CD4-positive, alpha-beta T cell treated with Interleukin-17A for 1 hour (primary cell): ENCODE results near the gene CST4.
"Not testable (repeated sequence)": the region's sequence is repeated elsewhere in the genome, so short reads cannot be mapped to it uniquely, and the experiment has no call there.

Experiments used
- DNase-seq: peaks from one replicate; pipeline ENCODE4 v3.0.0-alpha.2; 2020

Gene CST4, protein sequence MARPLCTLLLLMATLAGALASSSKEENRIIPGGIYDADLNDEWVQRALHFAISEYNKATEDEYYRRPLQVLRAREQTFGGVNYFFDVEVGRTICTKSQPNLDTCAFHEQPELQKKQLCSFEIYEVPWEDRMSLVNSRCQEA

DNA sequence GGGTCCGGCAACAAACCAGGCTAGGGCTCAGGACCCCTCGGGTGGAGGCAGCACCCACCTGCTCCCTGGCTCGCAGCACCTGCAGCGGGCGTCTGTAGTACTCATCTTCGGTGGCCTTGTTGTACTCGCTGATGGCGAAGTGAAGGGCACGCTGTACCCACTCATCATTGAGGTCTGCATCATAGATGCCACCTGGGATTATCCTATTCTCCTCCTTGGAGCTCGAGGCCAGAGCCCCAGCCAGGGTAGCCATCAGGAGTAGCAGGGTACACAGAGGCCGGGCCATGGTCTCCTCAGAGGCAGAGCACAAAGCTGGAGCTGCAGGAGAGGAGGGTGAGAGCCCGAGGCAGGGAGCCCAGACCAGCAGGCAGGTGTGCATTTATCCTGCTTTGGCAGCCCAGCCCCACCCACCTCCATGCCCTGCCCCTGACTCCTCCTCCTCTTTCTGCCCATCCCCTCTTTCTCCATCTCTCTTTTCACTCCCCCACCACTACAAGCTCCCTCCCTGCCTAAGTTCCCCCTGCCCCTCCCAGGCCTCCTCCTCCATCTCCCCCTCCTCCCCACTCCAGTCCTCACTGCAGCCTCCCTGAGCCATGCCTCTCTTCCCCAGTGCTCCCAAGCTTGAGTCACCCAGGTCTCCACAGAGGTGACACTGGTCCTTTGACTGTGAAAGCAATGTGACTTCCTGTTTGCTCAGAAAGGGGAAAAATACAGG lies at the start of gene CST4:
Gene CST4, minus strand, starts transcription at position 355 of the 715 bp plus-strand sequence. Its CDS starts 69 bp downstream, at position 286.
- DNase-seq = not testable (repeated sequence)

- not testable (repeated sequence) for DNase-seq
Observed at GRCh38 chr20:23735391-23735790, 46.6 kb upstream of the CST4 start.

DNA sequence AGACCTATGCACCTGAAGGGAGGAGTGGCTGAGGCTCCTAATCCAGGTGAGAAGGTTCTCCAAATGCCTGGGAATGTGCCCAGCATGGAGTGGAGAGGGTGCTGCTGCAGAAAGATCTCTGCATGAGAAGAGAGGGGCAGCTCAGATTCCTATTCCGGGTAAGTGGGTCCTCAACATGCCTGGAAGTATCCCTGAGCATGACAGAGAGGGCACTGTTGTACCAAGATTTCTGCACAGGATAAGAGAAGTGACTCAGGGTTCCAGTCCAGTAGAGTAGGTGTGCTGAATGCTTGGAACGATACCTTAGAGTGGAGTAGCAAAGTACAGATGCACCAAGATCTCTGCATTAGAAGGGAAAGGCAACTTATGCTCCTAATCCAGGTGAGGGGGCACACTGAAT lies 46.1 kb upstream of the CST4 start:
- not testable (repeated sequence) for DNase-seq

DNA sequence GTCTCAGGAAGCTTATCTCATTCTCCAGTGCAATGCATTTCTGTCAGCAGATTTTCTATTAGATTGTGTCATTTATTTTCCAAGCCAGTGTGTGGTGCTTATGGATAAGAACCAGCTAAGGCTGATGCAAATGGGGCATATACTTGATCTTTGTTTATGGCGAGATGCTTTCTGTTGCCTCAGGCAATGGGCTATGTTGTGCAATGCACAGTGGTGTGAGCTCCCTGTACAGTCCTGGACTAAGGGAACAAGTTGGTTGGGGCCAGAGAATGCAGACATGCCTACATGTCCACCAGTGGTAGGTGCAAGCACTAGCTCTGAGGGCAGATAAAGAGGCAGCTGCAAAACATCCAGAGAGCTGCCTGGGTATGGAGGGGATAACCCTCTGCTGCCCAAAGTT lies 45.6 kb upstream of the CST4 start:
- DNase-seq = not testable (repeated sequence)

DNA sequence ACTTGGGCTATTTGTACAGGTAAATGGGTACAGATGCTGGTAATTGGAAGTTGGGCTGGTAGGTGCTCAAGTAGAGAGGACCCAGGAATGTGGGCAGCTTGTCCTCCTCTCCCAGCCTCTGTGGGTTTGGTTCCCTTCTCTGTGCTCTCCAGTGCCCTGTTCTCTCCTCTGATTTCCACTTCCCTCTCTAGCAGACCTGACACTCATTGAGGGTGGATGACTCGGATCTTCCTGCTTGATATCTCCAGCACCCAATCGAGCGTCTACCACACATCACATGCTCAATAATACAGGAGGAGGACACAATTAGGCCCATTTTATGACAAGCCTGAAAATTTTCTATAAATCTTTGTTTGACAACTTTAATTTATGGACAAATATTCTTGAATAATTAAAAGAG lies 38.2 kb upstream of the CST4 start:
- no peak for DNase-seq

DNA sequence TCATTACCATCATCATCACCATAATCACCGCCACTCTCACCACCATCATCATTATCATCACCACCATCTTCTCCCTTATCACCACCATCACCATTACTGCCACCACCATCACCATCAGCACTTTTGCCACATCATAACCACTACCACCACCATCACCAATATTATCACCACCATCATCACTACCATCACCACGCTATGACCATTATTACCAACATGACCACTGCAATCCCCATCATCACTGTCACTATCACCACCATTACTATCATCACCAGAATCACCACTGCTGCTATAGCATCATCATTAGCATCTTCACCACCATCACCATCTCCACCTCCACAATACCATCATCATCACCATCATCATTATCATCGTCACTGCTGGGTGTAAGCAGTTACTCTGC lies 36.3 kb upstream of the CST4 start:
- no peak for DNase-seq

- DNase-seq = peak; percentile 5
Observed at GRCh38 chr20:23723659-23724307, 34.9 kb upstream of the CST4 start.

- DNase-seq = not testable (repeated sequence)
Observed at GRCh38 chr20:23722851-23723250, 34.0 kb upstream of the CST4 start.

DNA sequence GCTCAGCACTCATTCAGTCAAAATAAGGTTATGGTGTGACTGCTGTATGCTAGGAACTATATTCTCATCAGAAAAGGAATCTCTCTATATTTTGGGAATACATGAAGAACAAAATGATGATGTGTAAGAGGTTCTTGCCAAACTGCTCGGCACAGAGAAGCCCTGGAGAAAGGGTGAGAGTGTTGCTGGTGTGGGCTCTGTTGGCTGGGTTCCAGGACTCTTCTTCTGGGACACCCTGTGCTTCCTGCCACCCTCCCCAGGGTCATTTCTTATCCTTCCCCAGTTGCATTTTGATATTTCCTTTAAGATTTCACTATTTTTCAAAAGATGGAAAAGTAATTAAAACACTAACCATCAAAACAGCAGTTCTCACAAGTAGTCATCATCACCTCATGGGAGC lies 33.1 kb upstream of the CST4 start:
- no peak for DNase-seq

- not testable (repeated sequence) for DNase-seq
Observed at GRCh38 chr20:23719351-23719750, 30.5 kb upstream of the CST4 start.

DNA sequence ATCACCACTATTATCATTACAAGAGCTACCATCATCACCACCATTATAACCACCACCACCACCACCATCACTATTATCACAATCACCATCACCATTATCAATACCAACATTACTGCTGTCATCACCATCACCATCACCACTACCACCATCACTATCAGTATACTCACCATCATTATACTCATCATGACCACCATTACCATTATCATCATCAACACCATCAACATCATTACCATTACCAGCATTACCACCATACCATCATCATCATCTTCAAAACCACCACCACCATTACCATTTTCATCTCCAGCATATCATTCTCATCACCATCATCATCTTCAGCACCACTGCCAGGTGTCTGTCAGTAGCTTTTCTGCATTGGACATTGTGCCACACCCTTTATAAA lies 22.9 kb upstream of the CST4 start:
- not testable (repeated sequence) for DNase-seq

GRCh38 chr20:23710771-23711170 lies 21.9 kb upstream of the CST4 start:
- DNase-seq = no peak

- DNase-seq = no peak
Observed at GRCh38 chr20:23705895-23706294, 17.1 kb upstream of the CST4 start.

DNA sequence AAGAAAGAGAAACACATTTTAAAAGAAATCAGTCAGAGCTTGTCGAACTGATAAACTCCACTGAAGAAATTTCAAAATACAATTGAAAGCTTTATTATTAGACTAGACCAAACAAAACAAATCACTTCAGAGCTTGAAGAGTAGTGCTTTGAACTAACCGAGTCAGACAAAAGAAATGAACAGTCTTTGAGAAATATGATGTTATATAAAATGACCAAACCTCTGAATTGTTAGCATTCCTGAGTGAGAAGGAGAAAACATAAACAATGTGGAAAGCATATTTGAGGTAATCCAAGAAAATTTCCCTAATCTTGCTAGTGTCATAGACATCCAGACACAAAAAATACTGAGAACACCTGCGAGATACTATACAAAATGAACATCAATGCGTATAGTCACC lies 13.2 kb upstream of the CST4 start:
- DNase-seq = no peak

GRCh38 chr20:23700931-23701330 lies 12.1 kb upstream of the CST4 start:
- DNase-seq = no peak

DNA sequence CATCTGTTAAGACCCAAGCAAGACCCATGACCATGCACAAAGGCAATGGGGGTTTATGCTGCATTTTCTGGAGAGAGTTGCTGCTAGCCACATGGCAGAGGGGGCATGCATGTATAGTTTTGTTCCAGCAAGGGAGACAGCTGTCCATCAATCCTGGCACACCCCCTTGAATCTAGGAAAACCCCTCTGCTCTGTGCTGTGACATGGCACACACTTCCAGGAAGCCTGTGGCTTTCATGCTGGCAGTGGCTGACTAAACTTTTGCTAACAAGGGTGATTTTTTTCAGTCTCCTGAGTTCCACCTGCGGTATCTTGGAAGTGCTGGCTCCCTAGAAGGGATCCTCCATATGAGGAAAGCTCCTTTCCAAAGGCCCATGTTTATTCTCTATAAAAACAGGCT lies 9.1 kb upstream of the CST4 start:
- DNase-seq = no peak

GRCh38 chr20:23695068-23695395 lies 6.2 kb upstream of the CST4 start:
- not testable (repeated sequence) for DNase-seq

DNA sequence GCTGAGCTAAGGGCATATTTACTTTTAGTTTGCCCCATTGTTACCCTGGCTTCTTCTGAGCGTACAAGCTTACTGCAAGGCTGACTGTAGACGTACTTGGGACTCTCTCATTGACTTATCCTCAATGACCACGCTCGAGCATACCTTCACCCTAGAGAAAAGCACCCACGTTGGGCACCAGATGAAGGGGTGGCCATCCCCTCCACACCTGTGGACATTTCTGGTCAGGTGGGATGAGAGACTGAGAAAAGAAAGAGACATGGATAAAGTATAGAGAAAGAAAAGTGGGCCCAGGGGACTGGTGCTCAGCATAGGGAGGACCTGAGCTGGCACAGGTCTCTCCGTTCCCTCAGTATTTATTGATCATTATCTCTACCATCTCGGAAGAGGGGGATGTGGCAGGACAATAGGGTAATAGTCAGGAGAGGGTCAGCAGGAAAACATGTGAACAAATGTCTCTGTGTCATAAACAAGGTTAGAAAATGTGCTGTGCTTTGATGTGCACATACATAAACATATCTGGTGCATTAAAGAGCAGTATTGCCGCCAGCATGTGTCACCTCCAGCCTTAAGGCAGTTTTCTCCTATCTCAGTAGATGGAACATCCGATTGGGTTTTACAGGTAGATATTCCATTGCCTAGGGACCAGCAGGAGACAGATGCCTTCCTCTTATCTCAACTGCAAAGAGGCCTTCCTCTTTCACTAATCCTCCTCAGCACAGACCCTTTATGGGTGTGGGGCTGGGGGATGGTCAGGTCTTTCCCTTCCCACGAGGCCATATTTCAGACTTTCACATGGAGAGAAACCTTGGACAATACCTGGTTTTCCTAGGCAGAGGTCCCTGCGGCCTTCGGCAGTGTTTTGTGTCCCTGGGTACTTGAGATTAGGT lies 5.6 kb upstream of the CST4 start:
- not testable (repeated sequence) for DNase-seq

GRCh38 chr20:23692725-23693619 lies 4.1 kb upstream of the CST4 start:
- DNase-seq = not testable (repeated sequence)

DNA sequence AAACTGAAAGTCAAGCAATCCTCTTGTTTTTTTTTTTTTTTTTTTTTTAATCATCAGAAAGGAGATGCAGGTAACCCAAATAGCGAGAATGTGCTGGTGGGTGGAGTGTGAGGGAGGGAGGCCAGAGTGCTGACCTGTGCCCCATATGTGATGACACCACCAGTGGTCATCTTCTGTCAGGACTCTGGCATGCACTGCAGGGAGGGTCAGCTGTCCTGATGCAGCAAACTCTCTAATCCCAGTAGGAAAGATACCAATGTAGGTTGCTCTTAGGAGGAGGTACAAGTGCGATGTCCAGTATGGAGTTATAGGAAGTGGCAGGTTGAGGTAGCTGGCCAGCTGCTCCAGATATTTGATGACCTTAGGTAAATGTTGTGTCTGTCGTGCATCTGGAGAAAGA lies 2.8 kb upstream of the CST4 start:
- DNase-seq = no peak

GRCh38 chr20:23690581-23690980 lies 1.7 kb upstream of the CST4 start:
- no peak for DNase-seq

- DNase-seq = no peak
Observed at GRCh38 chr20:23689399-23689690, 507 bp upstream of the CST4 start.

- DNase-seq = no peak
Observed at GRCh38 chr20:23687986-23688385, 852 bp downstream of the CST4 start.
